ENCODE measurements around the gene PRSS27.
A peak's percentile ranks its signal among the peaks of the same experiment; 100 is the strongest.

Gene PRSS27

GRCh38 chr16:2753733-2754020 lies 33.7 kb upstream of the PRSS27 start:
- TF ChIP-seq CTCF (IDR thresholded peaks at IDR 0.05; ENCODE audit: control extremely low read depth, extremely low read depth, low read depth, missing control alignments) = peak; percentile 3
- no peak for DNase-seq (ENCODE audit: extremely low spot score)
- ChIA-PET CTCF (interaction anchor here (1.3 to 1.8 kb wide), 2 partner anchors 13 to 115 kb away, joined by 4 to 6 read pairs; no protein-coding TSS in a partner anchor), POLR2A (interaction anchor here (0.7 to 1.4 kb wide), 3 partner anchors 9 to 152 kb away, joined by 3 to 4 read pairs (median 4); no protein-coding TSS in a partner anchor)

GRCh38 chr16:2752850-2753732 lies 33.1 kb upstream of the PRSS27 start:
- TF ChIP-seq CTCF (IDR thresholded peaks at IDR 0.05; ENCODE audit: control extremely low read depth, extremely low read depth, low read depth, missing control alignments) = no peak
- peak; percentile 87 for DNase-seq (ENCODE audit: extremely low spot score)
- ChIA-PET CTCF (interaction anchor here (1.3 to 1.8 kb wide), 2 partner anchors 14 to 115 kb away, joined by 4 to 6 read pairs; no protein-coding TSS in a partner anchor), POLR2A (interaction anchor here (0.6 to 1.5 kb wide), 9 partner anchors 10 to 239 kb away, joined by 3 to 6 read pairs (median 3); no protein-coding TSS in a partner anchor)

GRCh38 chr16:2752035-2752849 lies 32.2 kb upstream of the PRSS27 start, which contains the start of gene SRRM2:
Gene SRRM2, plus strand, starts transcription at chr16:2752638. Its CDS starts 3,727 bp downstream, at chr16:2756365.
- peak; percentile 96 for DNase-seq (ENCODE audit: extremely low spot score)
- ChIA-PET POLR2A (interaction anchor here (0.6 to 1.5 kb wide), 7 partner anchors 10 to 238 kb away, joined by 3 to 6 read pairs (median 3); no protein-coding TSS in a partner anchor), CTCF (interaction anchor here (1.3 kb wide), 1 partner anchor 15 kb away, joined by 4 read pairs; no protein-coding TSS in a partner anchor)
- TF ChIP-seq CTCF (IDR thresholded peaks at IDR 0.05; ENCODE audit: control extremely low read depth, extremely low read depth, low read depth, missing control alignments) = no peak

- CTCF ChIA-PET = no interaction called here
- TF ChIP-seq CTCF (IDR thresholded peaks at IDR 0.05; ENCODE audit: control extremely low read depth, extremely low read depth, low read depth, missing control alignments) = no peak
- peak; percentile 83 for DNase-seq (ENCODE audit: extremely low spot score)
- POLR2A ChIA-PET = interaction anchor here (1.0 to 1.5 kb wide), 2 partner anchors 10 to 12 kb away, joined by 3 to 4 read pairs; no protein-coding TSS in a partner anchor
Observed at GRCh38 chr16:2751577-2752034, 31.6 kb upstream of the PRSS27 start.

GRCh38 chr16:2749936-2750335 lies 29.9 kb upstream of the PRSS27 start:
- CTCF ChIA-PET = interaction anchor here (1.4 to 1.5 kb wide), 2 partner anchors 8 to 13 kb away, joined by 3 read pairs; no protein-coding TSS in a partner anchor
- POLR2A ChIA-PET = no interaction called here

More at GRCh38 chr16:2749936-2750335, 29.9 kb upstream of the PRSS27 start:
- DNase-seq (ENCODE audit: extremely low spot score) = no peak
- no peak for TF ChIP-seq CTCF (IDR thresholded peaks at IDR 0.05; ENCODE audit: control extremely low read depth, extremely low read depth, low read depth, missing control alignments)
